ENCODE results near the gene EIPR1. TPM values are rescaled to one million over a fixed set of nuclear protein-coding genes. Genes with fewer than 3 reads are reported as not detected.

EIPR1 gene
- total RNA-seq, 1 donor from 2014 or later = 10.9 TPM

DNA sequence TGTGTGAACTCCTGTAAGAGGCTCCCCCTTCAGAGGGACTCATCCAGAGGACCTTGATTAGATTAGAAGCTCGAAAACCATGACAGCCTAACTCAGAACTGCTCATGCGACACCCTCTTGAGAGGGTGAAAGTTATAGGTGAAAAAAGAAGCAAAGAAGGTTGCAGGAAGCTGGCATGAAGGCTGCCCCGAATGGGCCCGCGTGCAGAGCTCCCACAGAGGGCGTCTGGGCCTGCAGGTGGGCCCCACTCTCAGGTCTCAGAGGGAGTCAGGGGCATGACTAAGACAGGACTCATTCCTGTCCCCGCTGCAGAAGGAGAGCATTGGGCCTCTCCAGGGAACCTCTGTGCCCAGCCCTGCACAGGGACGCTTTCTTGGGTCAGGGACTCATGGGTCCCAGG is 235.4 kb downstream of the EIPR1 start:
- ATAC-seq (no peak), DNase-seq (ENCODE audit: low spot score) (peak; percentile 23)

DNA sequence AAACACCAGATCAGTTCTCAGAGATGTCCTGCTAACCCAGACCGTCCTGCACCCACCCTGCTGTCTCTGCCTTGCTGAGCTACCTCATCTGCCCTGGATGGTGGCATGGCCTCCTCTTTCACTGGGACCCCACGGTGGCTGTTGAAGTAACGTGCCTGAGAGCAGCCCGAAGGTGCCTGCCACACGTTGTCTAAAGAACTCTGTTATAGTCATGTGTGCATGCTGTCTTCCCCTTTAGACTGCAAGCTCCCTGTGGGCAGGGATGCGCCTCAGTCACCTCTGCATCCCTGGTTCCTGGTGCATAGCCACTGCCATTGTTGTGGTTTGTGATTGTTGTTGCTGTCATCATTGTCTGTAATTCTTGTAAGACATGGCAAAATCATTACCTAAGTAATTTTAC is 235.9 kb downstream of the EIPR1 start:
- ATAC-seq (no peak), DNase-seq (ENCODE audit: low spot score) (peak; percentile 29)

DNA sequence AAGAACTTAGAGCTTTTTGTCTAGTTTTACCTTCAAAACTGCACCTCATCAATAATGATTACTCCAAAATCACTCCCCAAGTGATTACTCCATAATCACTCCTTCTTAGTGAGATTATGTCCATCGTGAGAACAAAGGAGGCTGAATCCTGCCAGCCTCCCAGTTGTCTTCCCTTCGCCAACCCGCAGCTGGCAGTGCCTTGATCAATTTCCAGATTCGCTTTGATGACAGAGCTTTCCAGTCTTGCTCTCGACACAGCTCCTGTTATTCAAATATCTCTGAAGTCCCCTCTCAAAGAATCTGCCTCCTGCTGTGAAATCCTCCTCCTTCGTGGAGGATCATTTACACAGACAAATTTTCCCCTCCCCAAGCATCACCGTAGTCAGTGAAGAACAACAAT is 237.7 kb downstream of the EIPR1 start:
- no peak for DNase-seq (ENCODE audit: low spot score)
- no peak for ATAC-seq

Other genes with a start within 250 kb of the EIPR1 start
- gene TRAPPC12, start 1.9 kb upstream of the EIPR1 start, total RNA-seq = 51.9 TPM
- 297 TPM for gene ADI1, start 141.7 kb upstream of the EIPR1 start, total RNA-seq
- gene RNASEH1, start 180.5 kb upstream of the EIPR1 start, total RNA-seq = 9.5 TPM
- gene RPS7, start 197.4 kb upstream of the EIPR1 start, total RNA-seq = 388 TPM
- gene COLEC11, start 217.3 kb upstream of the EIPR1 start, total RNA-seq = 40.1 TPM

Data from left lobe of liver (tissue), 2 donors.